Left forelimb (tissue), 1 donor: ENCODE results near the gene VCAN.

Experiments used
- DNase-seq: peaks from one replicate; pipeline ENCODE4 v3.0.0-alpha.2; 2018; ENCODE audit warnings: low spot score

VCAN gene

DNA sequence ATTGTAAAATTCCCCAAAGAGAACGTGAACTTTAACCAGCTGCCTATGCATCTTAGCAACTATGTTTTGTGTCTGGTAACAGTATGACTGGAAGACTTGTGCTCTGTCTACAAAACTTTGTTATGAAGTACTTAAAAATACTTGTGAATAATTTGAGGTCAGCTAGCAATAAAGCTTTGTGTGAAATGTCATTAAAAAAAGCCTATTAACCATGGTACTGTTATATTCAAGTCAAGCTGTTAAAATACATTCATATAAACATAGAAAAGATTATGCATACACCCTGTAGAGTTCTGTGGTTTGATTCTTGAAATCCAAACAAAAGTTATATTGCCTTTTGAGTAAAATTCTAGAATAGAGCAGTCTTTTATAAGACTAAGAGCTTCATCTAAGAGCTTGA lies 60.1 kb downstream of the VCAN start:
- DNase-seq = no peak

DNA sequence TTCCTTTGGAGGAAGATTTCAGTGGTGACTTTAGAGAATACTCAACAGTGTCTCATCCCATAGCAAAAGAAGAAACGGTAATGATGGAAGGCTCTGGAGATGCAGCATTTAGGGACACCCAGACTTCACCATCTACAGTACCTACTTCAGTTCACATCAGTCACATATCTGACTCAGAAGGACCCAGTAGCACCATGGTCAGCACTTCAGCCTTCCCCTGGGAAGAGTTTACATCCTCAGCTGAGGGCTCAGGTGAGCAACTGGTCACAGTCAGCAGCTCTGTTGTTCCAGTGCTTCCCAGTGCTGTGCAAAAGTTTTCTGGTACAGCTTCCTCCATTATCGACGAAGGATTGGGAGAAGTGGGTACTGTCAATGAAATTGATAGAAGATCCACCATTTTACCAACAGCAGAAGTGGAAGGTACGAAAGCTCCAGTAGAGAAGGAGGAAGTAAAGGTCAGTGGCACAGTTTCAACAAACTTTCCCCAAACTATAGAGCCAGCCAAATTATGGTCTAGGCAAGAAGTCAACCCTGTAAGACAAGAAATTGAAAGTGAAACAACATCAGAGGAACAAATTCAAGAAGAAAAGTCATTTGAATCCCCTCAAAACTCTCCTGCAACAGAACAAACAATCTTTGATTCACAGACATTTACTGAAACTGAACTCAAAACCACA lies 67.4 kb downstream of the VCAN start:
- no peak for DNase-seq

DNA sequence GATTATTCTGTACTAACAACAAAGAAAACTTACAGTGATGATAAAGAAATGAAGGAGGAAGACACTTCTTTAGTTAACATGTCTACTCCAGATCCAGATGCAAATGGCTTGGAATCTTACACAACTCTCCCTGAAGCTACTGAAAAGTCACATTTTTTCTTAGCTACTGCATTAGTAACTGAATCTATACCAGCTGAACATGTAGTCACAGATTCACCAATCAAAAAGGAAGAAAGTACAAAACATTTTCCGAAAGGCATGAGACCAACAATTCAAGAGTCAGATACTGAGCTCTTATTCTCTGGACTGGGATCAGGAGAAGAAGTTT lies 67.9 kb downstream of the VCAN start:
- no peak for DNase-seq

DNA sequence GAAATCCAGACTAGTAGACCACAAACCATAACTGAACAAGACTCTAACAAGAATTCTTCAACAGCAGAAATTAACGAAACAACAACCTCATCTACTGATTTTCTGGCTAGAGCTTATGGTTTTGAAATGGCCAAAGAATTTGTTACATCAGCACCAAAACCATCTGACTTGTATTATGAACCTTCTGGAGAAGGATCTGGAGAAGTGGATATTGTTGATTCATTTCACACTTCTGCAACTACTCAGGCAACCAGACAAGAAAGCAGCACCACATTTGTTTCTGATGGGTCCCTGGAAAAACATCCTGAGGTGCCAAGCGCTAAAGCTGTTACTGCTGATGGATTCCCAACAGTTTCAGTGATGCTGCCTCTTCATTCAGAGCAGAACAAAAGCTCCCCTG lies 68.6 kb downstream of the VCAN start:
- no peak for DNase-seq

DNA sequence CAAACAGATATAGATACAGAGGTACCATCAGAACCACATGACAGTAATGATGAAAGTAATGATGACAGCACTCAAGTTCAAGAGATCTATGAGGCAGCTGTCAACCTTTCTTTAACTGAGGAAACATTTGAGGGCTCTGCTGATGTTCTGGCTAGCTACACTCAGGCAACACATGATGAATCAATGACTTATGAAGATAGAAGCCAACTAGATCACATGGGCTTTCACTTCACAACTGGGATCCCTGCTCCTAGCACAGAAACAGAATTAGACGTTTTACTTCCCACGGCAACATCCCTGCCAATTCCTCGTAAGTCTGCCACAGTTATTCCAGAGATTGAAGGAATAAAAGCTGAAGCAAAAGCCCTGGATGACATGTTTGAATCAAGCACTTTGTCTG lies 69.2 kb downstream of the VCAN start:
- DNase-seq = no peak

DNA sequence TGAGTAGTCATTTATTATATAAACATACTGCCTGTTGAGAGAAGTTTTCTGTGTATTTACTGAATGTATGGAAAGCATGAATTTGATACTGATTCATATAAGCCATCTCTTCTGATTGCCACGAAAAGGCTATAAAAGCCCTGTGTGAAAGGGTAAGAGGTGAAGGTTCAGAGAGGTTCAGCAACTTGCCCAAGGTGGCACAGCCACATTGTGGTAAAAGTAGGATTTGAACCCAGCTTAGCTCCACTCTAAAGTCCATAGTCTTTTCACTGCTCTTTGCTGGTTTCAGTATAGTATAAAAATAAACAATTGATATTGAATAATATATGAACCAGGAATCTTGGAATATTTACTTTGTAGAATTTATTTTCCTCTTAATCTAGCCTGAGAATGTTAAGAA lies 71.3 kb downstream of the VCAN start:
- no peak for DNase-seq

DNA sequence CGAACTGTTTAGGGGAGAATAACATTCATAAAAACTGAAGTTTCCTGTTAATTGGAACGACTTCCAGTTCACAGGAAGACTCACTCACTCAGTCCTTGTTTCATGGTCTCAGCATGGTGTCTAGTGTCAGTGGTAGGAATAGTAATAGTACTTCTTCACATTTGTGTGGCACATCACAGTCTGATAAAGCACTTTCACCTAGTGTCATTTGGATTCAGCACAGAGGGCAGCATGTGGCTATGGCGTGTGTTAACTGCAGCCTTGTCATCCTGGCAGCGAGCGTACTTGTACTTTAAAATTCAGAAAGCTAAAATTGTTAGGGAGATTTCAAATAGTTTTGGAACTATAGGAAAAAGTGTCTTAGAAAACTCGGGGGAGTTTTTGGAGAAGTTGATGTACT lies 72.4 kb downstream of the VCAN start:
- DNase-seq = no peak

DNA sequence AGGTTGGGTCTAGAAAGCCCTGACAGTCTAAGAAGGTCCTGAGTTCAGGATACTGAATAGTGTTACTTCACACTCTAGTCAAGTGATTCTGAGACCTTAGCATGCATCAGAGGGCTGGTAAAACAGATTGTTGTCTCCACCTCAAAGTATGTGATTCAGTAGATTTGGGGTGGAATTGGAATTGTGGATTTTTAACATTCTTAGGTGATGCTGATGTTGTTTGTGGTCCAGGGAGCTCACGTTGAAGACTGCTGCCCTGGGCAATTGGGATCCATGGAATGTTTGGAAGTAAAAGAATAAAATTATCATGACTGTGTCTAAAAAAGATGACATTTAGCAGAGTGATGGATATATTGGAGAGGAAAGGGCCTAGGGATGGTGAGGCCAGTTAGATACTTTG lies 75.6 kb downstream of the VCAN start:
- DNase-seq = no peak

DNA sequence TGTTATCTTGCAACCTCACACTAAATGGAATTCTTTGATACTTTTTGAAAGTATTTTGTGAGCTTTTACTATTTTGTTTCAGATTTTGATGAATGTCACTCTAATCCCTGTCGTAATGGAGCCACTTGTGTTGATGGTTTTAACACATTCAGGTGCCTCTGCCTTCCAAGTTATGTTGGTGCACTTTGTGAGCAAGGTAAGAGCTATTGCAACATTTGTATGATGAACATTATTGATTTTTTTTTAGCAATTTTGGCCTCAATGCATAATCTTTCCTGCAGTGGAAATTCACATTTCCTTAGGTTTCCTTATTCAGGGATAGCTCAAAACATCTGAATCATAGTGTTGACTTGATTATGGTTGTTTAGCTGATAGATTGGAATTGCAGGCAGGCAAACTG lies 76.3 kb downstream of the VCAN start:
- DNase-seq = no peak

DNA sequence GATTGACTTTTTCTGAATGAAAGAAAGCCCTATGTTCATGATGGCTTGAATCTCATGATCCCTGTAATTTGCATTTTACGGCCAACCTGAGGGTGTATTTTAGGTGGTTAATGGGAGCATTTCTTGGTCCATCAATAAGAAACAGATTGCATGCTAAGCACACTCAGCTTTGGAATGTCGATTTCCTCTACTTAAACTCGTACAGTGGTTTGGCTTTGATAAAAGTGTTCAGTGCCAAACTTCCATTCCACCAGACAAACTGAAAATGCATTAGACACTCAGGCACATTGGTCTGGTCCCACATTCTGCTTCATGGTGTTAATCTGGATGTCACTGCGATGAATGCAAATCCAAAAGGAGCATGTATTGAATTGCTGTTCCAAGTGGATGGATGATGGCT lies 77.0 kb downstream of the VCAN start:
- DNase-seq = no peak

DNA sequence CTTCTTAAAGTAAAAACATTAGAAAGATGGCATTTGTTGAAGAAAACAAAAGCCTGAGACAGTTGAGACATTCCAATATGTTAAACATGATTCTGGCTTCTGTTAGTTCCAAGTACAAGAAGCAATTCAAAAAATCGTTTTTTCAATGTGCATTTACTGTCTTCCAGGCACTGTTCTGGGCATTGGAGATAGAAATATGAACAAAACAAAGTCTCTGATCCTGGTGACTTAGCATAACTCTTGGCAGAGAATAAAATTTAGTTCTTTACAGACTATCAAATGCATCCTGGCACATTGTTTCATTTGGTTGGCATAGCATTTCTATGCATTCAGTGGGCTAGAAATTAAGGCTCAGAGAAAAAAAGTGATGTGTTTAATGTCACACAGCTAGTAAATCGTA lies 77.5 kb downstream of the VCAN start:
- DNase-seq = no peak

DNA sequence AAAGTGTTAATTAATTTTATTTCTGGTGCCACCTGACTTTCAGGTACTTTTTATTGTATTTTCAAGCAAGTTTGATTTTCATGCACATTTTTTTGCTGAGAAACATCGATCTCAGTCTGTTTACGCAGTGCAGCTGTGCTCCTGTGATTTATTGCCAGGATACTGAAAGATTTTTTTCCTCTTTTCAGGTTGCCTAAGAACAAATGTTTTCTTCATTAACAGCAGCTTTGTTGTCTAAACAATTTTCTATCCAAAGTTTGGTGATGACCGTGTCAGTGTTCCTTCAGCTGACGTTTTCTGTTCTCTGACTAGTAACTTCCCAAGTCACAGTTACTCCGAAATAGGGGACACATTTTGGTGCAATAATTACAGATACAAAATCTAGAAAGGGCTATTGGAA lies 78.1 kb downstream of the VCAN start:
- no peak for DNase-seq

DNA sequence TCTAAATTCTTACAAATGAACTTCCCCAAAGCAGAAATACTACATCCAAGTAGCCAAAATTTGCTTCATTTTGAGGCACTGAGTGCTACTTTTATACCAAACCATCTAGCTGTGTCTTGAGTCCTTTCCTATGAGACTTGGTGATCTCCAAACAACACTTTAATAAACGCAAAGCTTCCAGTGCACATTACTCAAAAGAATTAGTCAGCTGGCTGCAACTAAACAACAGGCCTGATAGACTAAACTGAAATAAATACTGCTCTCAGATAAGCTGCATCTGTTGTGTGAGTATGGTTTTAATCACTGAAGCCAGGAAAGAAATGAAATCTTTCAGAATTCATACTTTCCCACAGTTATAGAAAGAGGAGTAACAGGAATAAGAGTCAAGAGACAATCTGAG lies 80.3 kb downstream of the VCAN start:
- DNase-seq = no peak

DNA sequence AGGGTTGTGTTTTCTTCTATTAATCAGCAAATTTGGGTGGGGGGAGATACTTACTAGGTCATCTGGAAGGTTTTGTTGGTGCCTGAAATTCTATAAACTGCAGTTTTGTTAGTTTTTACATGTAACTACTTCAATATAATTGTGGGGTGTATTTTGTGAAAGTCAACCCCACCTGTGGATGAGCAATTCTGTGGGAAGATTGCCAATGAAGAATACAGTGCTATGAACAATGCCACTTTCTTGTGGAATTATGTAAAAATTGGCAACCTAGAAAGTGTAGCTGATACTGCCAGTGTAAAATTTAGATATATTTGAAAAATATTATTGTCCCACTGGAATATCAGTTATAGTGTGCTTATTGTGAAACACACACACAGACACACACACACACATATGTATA lies 80.7 kb downstream of the VCAN start:
- no peak for DNase-seq

DNA sequence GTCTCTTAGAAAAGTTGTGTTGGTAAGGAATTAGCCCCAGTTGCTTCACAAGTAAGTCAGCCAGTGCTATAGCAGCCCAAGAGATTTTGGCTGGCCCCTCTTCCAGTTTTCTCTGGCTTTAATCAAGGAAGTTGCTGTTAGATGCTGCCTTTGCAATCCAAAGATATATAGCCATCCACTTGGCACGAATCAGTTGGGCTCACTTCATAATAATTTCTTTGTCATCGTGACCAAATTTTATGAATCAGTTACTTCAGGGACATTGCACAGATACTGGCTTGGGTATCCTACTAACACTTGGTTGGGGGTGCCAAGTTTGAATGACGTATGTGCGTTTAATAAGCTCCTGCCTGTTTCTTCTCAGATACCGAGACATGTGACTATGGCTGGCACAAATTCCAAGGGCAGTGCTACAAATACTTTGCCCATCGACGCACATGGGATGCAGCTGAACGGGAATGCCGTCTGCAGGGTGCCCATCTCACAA lies 81.5 kb downstream of the VCAN start:
- DNase-seq = no peak

DNA sequence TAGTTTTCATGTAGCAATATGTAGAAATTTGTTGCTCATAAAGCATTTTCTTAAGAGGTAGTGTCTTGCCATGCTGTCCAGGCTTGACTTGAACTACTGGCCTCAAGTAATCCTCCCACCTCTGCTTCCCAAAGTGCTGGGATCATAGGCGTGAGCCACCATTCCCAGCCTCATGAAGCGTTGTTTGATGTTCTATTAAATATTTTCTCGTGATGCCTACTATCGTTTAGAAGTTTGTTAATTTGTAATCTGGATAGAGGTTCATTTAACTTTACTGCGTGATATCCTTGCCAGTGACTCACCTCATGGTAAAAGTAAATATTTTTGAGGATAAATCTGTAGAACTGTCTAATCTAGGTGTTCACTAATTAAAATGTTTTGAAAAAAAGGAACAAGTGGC lies 82.6 kb downstream of the VCAN start:
- no peak for DNase-seq

DNA sequence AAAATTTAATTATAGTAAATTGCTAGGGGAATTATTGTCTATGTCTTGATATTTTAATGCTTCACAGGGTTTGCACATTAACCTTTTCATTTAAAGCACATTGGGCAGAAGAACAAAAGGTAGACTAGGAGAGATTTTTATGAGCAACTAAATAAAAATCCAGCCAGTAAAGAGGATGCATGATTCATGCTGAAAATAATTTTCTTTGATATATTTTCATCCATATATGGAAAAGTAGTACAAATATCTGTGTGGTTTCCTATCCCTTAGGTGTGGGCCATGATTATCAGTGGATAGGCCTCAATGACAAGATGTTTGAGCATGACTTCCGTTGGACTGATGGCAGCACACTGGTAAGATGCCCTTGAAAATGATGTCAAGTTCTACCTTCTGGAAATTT lies 83.1 kb downstream of the VCAN start:
- no peak for DNase-seq

DNA sequence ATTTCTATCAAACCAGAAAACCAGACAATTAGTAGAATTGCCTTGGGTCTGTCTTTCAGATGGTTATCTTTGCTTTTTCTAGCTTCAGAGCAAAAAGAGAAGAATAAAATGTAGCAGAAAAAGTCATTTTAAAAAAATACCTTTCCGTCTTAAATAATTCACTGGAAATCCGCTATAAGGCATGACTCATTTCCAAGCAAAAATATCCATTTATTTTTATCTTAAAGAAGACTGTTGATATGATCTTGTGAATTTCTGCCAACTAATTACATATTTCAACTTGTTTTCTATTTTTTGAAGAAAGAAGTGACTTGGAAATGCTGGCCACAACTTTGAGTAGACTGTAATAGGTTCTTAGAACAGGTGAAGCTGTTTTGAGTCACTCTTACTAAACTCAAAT lies 83.7 kb downstream of the VCAN start:
- DNase-seq = no peak

DNA sequence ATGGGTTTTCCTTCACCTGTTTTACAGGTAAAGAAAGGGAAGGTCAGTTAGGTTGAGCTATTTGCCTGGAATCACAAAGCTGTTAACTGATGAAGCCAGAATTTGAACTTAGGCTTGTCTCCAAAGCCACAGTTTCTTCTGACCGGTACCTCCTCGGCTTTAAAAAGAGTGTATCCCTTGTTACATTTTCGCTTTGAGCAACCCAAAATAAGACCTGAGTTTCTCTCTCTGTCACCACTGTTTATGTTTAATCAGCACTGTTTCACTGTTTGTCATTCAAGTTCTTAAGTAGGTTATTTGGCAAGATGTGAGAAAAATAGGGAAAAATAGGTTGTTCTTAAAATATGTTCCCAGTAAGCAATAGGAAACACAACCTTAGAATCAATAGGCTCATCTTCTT lies 84.6 kb downstream of the VCAN start:
- no peak for DNase-seq

DNA sequence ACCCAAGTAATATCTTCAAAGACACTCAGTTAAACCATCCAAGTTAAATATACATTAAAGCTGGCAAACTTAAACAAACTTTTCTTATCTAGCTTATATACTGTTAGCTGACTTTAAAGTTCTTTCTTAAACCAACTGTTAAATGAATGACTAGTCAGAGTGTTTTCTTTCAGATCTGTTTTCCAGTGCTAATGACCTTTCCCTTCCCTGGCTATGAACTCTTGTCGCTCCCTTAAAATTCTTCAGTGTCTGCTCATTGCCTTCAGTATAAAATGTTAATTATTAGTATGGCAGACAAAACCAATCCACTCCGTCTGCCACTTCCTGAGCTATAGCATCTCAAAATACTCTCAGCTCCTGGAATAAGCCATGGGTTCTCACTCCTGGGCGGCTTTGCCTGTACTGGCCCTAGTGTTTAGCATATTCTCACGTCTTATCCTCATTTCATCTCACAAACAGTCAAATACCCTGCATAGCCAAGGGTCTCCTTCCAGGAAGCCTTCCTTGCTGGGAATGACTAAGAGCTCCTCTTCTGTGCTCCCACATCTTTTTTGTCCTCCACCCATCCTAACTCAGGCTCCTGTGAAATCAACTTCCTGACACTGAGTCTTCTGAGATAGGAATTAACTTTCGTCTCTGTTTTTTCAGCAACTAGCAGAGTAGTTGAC lies 87.7 kb downstream of the VCAN start:
- DNase-seq = no peak

DNA sequence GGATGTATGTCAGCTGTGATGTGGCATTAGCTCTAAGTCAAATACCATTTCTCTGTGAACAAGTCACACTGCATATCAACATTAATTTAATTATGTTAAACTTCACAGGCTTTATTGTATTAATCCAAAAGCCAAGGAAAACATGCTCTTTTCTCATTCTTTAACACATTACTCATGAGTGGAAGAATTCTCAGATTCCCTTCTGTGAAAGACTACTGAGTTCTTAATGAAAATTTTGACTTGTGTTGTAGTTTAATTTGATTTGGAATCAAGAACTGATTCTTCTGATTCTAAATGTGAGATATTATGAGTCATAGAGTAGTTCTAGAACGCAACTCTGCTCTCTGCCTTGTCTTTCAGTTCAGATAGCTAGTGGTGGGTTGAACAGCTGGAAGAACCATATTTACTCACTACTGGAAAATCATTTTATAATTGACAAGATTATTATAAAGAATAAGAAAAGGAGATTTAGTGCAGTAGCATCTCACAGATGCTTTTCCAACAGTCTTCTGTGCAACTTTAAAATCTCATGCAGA lies 90.6 kb downstream of the VCAN start:
- DNase-seq = no peak

DNA sequence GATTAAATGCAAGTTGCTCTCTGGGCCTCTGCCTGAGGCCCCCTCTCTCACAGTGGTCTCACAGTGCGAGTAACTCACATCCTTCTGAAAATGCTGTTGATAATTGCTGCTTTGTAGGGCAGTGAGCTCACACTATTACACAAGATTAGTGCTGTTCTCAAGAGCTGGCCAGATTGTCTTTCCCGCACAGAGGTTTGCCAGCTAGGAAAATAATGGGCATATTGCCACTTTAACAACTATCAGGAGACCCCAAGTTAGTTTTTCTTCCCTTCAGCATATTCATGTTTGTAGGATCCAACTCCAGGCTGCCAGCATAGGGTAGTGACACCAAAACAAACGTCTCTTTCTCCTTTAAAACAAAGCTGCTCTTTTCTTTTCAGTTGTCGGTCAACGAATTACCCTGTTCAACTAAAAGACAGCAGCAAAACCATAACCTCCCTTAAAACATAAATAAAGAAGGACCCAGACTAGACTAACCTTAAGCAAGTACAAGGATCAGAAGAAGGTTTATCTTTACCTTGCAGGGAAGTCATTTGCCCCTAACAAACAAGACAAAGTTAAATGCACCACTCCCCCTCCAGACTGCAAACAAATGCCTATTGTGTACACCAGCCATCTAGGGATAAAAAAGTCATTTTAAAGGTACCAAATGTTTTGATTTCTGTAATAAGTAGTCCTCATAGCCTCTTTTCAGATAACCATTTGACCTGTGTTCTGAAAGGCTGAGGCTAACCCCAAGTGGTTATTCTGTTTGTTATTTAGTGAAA lies 91.4 kb downstream of the VCAN start:
- no peak for DNase-seq

DNA sequence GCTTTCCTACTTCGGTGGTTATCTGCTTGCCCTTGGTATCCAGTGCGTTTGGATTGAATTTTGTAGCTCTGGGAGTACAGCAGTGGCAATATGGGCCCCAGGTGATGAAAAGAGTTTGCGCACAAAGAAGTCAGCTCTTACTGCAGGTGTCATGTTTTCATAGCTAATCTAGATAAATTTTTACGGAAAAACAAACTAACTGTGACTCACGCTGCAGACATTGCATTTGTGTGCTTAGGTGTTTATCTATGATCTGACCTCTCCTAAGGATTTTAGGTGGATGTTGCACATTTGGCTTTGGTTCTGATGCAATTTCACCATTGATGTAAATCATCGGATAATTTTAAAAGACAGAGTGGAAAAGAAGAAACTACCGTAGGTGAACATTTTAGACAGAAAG lies 92.1 kb downstream of the VCAN start:
- DNase-seq = no peak
